T-cell (primary cell): ENCODE data around the gene LRIT1. TPM values are rescaled to one million over a fixed set of nuclear protein-coding genes. Genes with fewer than 3 reads are reported as not detected.

Experiments used
- ATAC-seq, 4 experiments: fragments of 200-7000 bp in 3 of 4; fragments of 150-1000 bp in 1 of 4; cut with Tn5 transposase; replicated peaks in 1 of 4; 1 replicate in 3 of 4; 2 replicates in 1 of 4; pipeline ENCODE4 v1.10.0; 2021; ENCODE audit warnings: moderate library complexity in 3 of 4, mild to moderate bottlenecking in 2 of 4, moderate number of reproducible peaks in 1 of 4
- CTCF ChIA-PET, 2 donors: fragments of 300-600 bp; sonication (Branson Sonifier 250); formaldehyde crosslinking; loops; one replicate each; lab custom pipeline; 2022; ENCODE audit warnings: antibody characterized with exemption in 2 of 2; lab: Charles Lee
- POLR2A ChIA-PET, 2 donors: fragments of 300-600 bp; sonication (Branson Sonifier 250); formaldehyde crosslinking; loops; one replicate each; lab custom pipeline; 2022; ENCODE audit warnings: antibody characterized with exemption in 2 of 2; lab: Charles Lee
- DNase-seq, 35 experiments: peaks; one replicate each; pipeline versions ENCODE4 v3.0.0 to v3.0.0-alpha.2; 2013 to 2023
- H3K27ac ChIP-seq: one replicate; pipeline ENCODE4 v1.5.1; 2013; ENCODE audit warnings: low read length
- H3K27me3 ChIP-seq, 2 experiments: replicated peaks in 1 of 2; 1 replicate in 1 of 2; 2 replicates in 1 of 2; pipeline versions ENCODE4 v1.6.1 to v1.7.0; 2013; ENCODE audit warnings: low read length in 1 of 2, mixed read lengths in 1 of 2; ENCODE audit not compliant: control insufficient read depth in 2 of 2, insufficient read depth in 2 of 2; ENCODE audit errors: extremely low read depth in 1 of 2
- H3K36me3 ChIP-seq, 2 donors: 1 replicate in 1 of 2; 2 replicates in 1 of 2; pipeline versions ENCODE4 v1.6.1 to v1.7.0; 2013; ENCODE audit warnings: low read length in 1 of 2; ENCODE audit not compliant: control insufficient read depth in 2 of 2, insufficient read depth in 1 of 2; ENCODE audit errors: extremely low read depth in 1 of 2
- H3K4me1 ChIP-seq, 2 experiments: 1 replicate in 1 of 2; 2 replicates in 1 of 2; pipeline versions ENCODE4 v1.6.1 to v1.7.0; 2013; ENCODE audit warnings: low read length in 2 of 2, mixed read lengths in 1 of 2; ENCODE audit not compliant: insufficient read depth in 2 of 2, control insufficient read depth in 1 of 2; ENCODE audit errors: extremely low read depth in 1 of 2
- H3K4me3 ChIP-seq, 2 donors: 1 replicate in 1 of 2; 2 replicates in 1 of 2; pipeline versions ENCODE4 v1.5.1 to v1.7.0; 2013; ENCODE audit warnings: mild to moderate bottlenecking in 2 of 2, low read length in 1 of 2, moderate library complexity in 1 of 2; ENCODE audit not compliant: control insufficient read depth in 1 of 2; ENCODE audit errors: extremely low read depth in 1 of 2
- H3K9me3 ChIP-seq: 2 replicates; pipeline ENCODE4 v1.7.0; 2013
- H3K27ac Mint-ChIP-seq, 2 donors: one replicate each; pipeline ENCODE4 v1.8.0; 2020 to 2021; ENCODE audit warnings: mild to moderate bottlenecking in 2 of 2, mixed read lengths in 2 of 2
- H3K27me3 Mint-ChIP-seq, 2 donors: one replicate each; pipeline ENCODE4 v1.8.0; 2021 to 2022; ENCODE audit warnings: mixed read lengths in 2 of 2
- H3K36me3 Mint-ChIP-seq: one replicate; pipeline ENCODE4 v1.8.0; 2021; ENCODE audit warnings: mixed read lengths
- H3K4me1 Mint-ChIP-seq, 3 donors: one replicate each; pipeline ENCODE4 v1.8.0; 2020 to 2022; ENCODE audit warnings: mixed read lengths in 3 of 3, mild to moderate bottlenecking in 1 of 3
- H3K4me3 Mint-ChIP-seq, 3 donors: one replicate each; pipeline ENCODE4 v1.8.0; 2020 to 2022; ENCODE audit warnings: mild to moderate bottlenecking in 3 of 3, mixed read lengths in 3 of 3, moderate library complexity in 3 of 3
- H3K9me3 Mint-ChIP-seq, 3 donors: one replicate each; pipeline ENCODE4 v1.8.0; 2020 to 2022; ENCODE audit warnings: mixed read lengths in 3 of 3
- WGBS: methylation state at CpG from one replicate; pipeline ENCODE4 v1.1.5; 2013; ENCODE audit warnings: missing lambda C conversion rate; ENCODE audit not compliant: insufficient coverage; 5-methylcytosine and 5-hydroxymethylcytosine counted together
- total RNA-seq, 35 experiments: library from RNA in 6 of 35; stranded (reverse) in 6 of 35; fragments of 120-200 nt in 1 of 35; gene quantifications; one replicate each; pipeline versions ENCODE4 v1.2.1 to v1.2.4 and lab custom pipeline; 2013 to 2026

The LRIT1 gene
- total RNA-seq, 5 donors from 2014 or later (not counting 1 experiment from before 2014, with no cell fraction given), result not detected

DNA sequence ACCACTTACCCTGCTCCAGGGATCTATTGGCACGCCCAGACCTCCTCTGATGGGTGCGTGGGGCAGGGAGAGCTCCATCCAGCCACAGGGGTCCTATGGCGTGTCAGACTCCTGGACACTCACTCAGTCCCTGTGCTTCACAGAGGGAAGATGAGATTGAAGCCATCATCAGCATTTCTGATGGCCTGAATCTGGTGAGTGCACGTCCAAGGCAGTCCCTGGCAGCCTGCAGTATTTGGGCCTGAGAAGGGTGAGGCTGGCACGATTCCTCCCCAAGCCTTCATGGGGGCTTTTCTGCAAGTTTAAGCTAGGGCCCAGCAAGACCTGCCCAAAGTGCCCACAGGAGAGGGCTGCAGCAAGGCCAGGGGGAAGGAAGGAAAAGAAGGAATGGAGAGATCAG is 43.7 kb downstream of the LRIT1 start:
- Mint-ChIP-seq H3K36me3 (no peaks in the 10 kb centered on the region), H3K4me3 (no peak overlapping the region), H3K27me3 (peaks cover 22 to 44% of the 10 kb centered on the region in 2 donors), H3K9me3 (no peaks in the 10 kb centered on the region), H3K27ac (no peak overlapping the region), H3K4me1 (peaks cover 0 to 10% (median 10%) of the 10 kb centered on the region in 3 donors)
- Histone ChIP-seq H3K27ac (no peak overlapping the region), H3K4me1 (peaks cover 0 to 19% of the 10 kb centered on the region in 2 experiments), H3K4me3 (no peak overlapping the region), H3K9me3 (no peaks in the 10 kb centered on the region), H3K27me3 (peaks cover 4 to 46% of the 10 kb centered on the region in 2 experiments), H3K36me3 (no peaks in the 10 kb centered on the region)
- no peak for DNase-seq
- ATAC-seq, result no peak
- ChIA-PET CTCF (interaction anchor here in 1 of 2 donors (0.9 kb wide), 1 partner anchor 50 kb away, joined by 4 read pairs; no protein-coding TSS in a partner anchor), POLR2A (no interaction called here)
- 72% methylated on average over 5 of the region's 5 CpGs for WGBS

GRCh38 chr10:84196941-84197340 is 44.4 kb downstream of the LRIT1 start:
- Mint-ChIP-seq H3K4me3 (no peak overlapping the region), H3K4me1 (peaks cover 0 to 10% (median 10%) of the 10 kb centered on the region in 3 donors), H3K27ac (no peak overlapping the region), H3K36me3 (no peaks in the 10 kb centered on the region), H3K9me3 (no peaks in the 10 kb centered on the region), H3K27me3 (peaks cover 22 to 40% of the 10 kb centered on the region in 2 donors)
- peaks cover 4 to 43% of the 10 kb centered on the region in 2 experiments for H3K27me3 ChIP-seq
- ChIA-PET POLR2A (no interaction called here), CTCF (no interaction called here)
- WGBS, result 88% methylated on average over 4 of the region's 5 CpGs
- no peak for ATAC-seq
- H3K9me3 ChIP-seq, result no peaks in the 10 kb centered on the region
- H3K27ac ChIP-seq, result no peak overlapping the region
- no peak overlapping the region for H3K4me3 ChIP-seq
- H3K4me1 ChIP-seq, result peaks cover 0 to 20% of the 10 kb centered on the region in 2 experiments
- no peaks in the 10 kb centered on the region for H3K36me3 ChIP-seq
- DNase-seq, result no peak

DNA sequence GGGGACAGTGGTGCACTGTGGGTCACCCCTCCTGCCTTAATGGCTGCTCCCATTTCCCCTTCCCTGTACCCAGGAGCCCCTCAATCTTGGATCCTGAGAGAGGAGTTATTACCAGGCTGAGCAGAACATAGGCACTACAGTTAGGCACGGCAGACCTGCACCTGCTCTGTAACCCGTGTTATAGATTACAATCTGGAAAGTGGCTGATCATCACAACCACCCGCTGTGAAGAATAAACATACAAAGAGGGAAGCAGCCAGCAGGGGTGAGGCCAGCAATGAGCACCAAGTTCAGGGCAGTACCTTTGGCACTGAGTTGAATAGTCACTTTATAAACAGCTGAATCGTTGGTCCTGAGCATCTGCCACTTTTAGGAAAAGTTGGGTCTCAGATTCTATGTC is 45.3 kb downstream of the LRIT1 start:
- Histone ChIP-seq H3K27me3 (peaks cover 4 to 43% of the 10 kb centered on the region in 2 experiments), H3K36me3 (no peaks in the 10 kb centered on the region), H3K9me3 (no peaks in the 10 kb centered on the region), H3K4me3 (no peak overlapping the region), H3K27ac (no peak overlapping the region), H3K4me1 (peaks cover 5 to 29% of the 10 kb centered on the region in 2 experiments)
- Mint-ChIP-seq H3K4me3 (peak overlapping the region in 1 of 3 donors; percentile 62), H3K36me3 (no peaks in the 10 kb centered on the region), H3K27ac (no peak overlapping the region), H3K4me1 (peaks cover 5 to 16% (median 15%) of the 10 kb centered on the region in 3 donors), H3K27me3 (peaks cover 22 to 40% of the 10 kb centered on the region in 2 donors), H3K9me3 (no peaks in the 10 kb centered on the region)
- ChIA-PET POLR2A (no interaction called here), CTCF (no interaction called here)
- no peak for DNase-seq
- ATAC-seq, result no peak
- 39% methylated on average over 4 of the region's 4 CpGs for WGBS

- no peak for DNase-seq
- Mint-ChIP-seq H3K4me1 (peaks cover 14 to 24% (median 24%) of the 10 kb centered on the region in 3 donors), H3K4me3 (peak overlapping the region; percentile 58 to 62 (median 62)), H3K9me3 (no peaks in the 10 kb centered on the region), H3K27ac (no peak overlapping the region), H3K27me3 (peaks cover 22 to 40% of the 10 kb centered on the region in 2 donors), H3K36me3 (no peaks in the 10 kb centered on the region)
- peaks cover 4 to 43% of the 10 kb centered on the region in 2 experiments for H3K27me3 ChIP-seq
- no peak for ATAC-seq
- H3K36me3 ChIP-seq, result no peaks in the 10 kb centered on the region
- ChIA-PET POLR2A (no interaction called here), CTCF (interaction anchor here in 1 of 2 donors (1.9 kb wide), 1 partner anchor 47 kb away, joined by 5 read pairs; no protein-coding TSS in a partner anchor)
- H3K4me1 ChIP-seq, result peaks cover 12 to 37% of the 10 kb centered on the region in 2 experiments
- H3K27ac ChIP-seq, result no peak overlapping the region
- H3K4me3 ChIP-seq, result peak overlapping the region; percentile 49 to 63
- 34% methylated on average over 40 of the region's 43 CpGs for WGBS
- H3K9me3 ChIP-seq, result no peaks in the 10 kb centered on the region
Measured at GRCh38 chr10:84195044-84195830, 46.1 kb downstream of the LRIT1 start.

- Histone ChIP-seq H3K27ac (no peak within 1 kb of the TSS), H3K9me3 (no peaks in the 10 kb centered on the region), H3K36me3 (no peaks in the 10 kb centered on the region), H3K27me3 (peaks cover 4 to 43% of the 10 kb centered on the region in 2 experiments), H3K4me1 (peaks cover 12 to 39% of the 10 kb centered on the region in 2 experiments), H3K4me3 (peak within 1 kb of the TSS; percentile 49 to 63)
- peaks cover 16 to 25% (median 24%) of the 10 kb centered on the region in 3 donors for H3K4me1 Mint-ChIP-seq
- peak within 1 kb of the TSS; percentile 58 to 62 (median 62) for H3K4me3 Mint-ChIP-seq
- ChIA-PET POLR2A (interaction anchor here in 1 of 2 donors (0.7 kb wide), 1 partner anchor 55 kb away, joined by 4 read pairs; no protein-coding TSS in a partner anchor), CTCF (interaction anchor here in 1 of 2 donors (1.9 kb wide), 1 partner anchor 47 kb away, joined by 5 read pairs; no protein-coding TSS in a partner anchor)
- H3K36me3 Mint-ChIP-seq, result no peaks in the 10 kb centered on the region
- no peak within 1 kb of the TSS for H3K27ac Mint-ChIP-seq
- H3K9me3 Mint-ChIP-seq, result no peaks in the 10 kb centered on the region
- peaks cover 22 to 40% of the 10 kb centered on the region in 2 donors for H3K27me3 Mint-ChIP-seq
- DNase-seq (peak in 29 of 35 experiments; percentile 12 to 66 (median 38)), ATAC-seq (peak; percentile 68 to 74 (median 70))
- 2% methylated on average over 50 of the region's 61 CpGs for WGBS
Measured at GRCh38 chr10:84194424-84195043, 46.8 kb downstream of the LRIT1 start, which contains the start of gene CDHR1. Gene CDHR1 (plus strand): TSS chr10:84194537. CDS start chr10:84194761, 224 bp downstream.
